Measurements from ENCODE around the gene AGBL3. TPM values are rescaled to one million over a fixed set of nuclear protein-coding genes. Genes with fewer than 3 reads are reported as not detected.

The AGBL3 gene
- total and polyA plus RNA-seq, 12 donors, result 0.64 to 2.6 (median 1.1) TPM

DNA sequence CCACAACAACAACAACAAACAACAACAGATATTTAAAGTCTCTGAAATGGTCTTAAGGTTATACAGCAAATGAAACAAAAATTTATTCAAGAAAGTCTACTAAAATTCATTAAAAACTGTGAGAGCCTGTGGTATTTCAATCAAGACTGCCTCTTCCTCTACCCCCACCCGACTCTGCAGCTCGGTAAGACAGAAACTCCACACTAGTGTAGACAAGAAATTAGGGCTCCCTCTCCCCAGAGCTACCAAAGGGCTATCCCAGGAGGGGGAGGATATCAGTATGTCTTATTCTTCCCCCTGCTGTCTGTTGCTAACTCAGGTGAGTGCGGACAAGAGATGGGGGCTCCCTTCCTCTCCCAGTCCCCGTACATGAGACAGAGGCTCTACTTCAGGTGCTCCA is 90.6 kb downstream of the AGBL3 start:
- Histone ChIP-seq H3K9me3 (peaks cover 0 to 6% (median 0%) of the 10 kb centered on the region in 11 donors), H3K27me3 (no peaks in the 10 kb centered on the region), H3K27ac (no peak overlapping the region), H3K36me3 (no peaks in the 10 kb centered on the region), H3K4me3 (no peak overlapping the region), H3K4me1 (no peaks in the 10 kb centered on the region)
- ATAC-seq, result no peak
- WGBS, 2 donors, result 89 to 93% methylated on average over 4 of the region's 4 CpGs
- TF ChIP-seq, protein P1, sequence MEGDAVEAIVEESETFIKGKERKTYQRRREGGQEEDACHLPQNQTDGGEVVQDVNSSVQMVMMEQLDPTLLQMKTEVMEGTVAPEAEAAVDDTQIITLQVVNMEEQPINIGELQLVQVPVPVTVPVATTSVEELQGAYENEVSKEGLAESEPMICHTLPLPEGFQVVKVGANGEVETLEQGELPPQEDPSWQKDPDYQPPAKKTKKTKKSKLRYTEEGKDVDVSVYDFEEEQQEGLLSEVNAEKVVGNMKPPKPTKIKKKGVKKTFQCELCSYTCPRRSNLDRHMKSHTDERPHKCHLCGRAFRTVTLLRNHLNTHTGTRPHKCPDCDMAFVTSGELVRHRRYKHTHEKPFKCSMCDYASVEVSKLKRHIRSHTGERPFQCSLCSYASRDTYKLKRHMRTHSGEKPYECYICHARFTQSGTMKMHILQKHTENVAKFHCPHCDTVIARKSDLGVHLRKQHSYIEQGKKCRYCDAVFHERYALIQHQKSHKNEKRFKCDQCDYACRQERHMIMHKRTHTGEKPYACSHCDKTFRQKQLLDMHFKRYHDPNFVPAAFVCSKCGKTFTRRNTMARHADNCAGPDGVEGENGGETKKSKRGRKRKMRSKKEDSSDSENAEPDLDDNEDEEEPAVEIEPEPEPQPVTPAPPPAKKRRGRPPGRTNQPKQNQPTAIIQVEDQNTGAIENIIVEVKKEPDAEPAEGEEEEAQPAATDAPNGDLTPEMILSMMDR (IDR thresholded peaks at IDR 0.05), result no peak
- DNase-seq, result no peak
- intact Hi-C loops (cut with DNase I), result no loop called here

DNA sequence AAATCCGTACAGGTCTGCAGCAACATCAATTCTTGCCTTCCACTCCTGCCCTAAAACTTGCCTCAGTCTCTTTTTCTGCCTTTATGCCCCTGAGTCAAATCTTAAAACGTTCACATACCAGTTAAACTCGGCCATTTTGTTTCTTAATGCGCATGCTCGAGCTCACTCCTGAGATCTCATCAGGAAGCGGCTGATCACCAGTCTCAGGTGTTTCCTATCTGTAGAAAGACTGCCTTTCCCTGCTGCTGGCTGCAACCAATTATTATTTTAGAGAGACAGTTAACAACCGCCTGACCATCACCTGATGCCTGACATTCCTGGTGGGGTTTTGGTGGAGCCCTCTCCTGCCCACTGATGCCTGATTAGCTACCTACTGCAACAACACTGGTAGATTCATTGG is 91.3 kb downstream of the AGBL3 start:
- 73 to 78% methylated on average over 7 of the region's 7 CpGs for WGBS, 2 donors
- DNase-seq, result no peak
- intact Hi-C loops (cut with DNase I), result no loop called here

DNA sequence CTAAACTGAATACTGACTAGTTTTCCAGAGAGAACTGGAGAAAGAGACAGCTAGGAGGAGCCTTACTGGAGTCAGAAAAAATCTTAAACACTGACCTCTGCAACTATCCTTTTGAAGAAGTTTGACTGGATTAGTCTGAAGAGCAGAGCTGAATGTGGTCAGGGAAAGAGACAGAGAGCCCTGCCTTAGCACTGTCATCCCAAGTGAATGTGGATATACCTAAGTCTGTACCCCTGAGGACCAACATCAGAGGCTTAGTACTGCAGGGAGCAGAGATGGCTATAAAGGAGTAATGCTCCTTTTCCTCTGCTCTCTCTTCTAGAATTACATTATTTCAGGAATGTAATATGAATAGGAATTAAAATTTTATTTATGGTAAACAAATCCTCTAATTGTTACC is 91.7 kb downstream of the AGBL3 start:
- H3K4me1 ChIP-seq, result no peaks in the 10 kb centered on the region
- no peaks in the 10 kb centered on the region for H3K9me3 ChIP-seq
- no peaks in the 10 kb centered on the region for H3K27me3 ChIP-seq
- no peak overlapping the region for H3K27ac ChIP-seq
- intact Hi-C loops (cut with DNase I), result no loop called here
- ATAC-seq (no peak), DNase-seq (no peak)
- TF ChIP-seq, protein P1 (IDR thresholded peaks at IDR 0.05), result no peak
- H3K36me3 ChIP-seq, result no peaks in the 10 kb centered on the region
- no peak overlapping the region for H3K4me3 ChIP-seq

More for the DNA sequence above, 91.3 kb downstream of the AGBL3 start:
- Histone ChIP-seq H3K4me3 (no peak overlapping the region), H3K4me1 (no peaks in the 10 kb centered on the region), H3K36me3 (no peaks in the 10 kb centered on the region), H3K27me3 (no peaks in the 10 kb centered on the region), H3K9me3 (no peaks in the 10 kb centered on the region), H3K27ac (no peak overlapping the region)
- no peak for ATAC-seq
- TF ChIP-seq, protein P1 (IDR thresholded peaks at IDR 0.05), result no peak

DNA sequence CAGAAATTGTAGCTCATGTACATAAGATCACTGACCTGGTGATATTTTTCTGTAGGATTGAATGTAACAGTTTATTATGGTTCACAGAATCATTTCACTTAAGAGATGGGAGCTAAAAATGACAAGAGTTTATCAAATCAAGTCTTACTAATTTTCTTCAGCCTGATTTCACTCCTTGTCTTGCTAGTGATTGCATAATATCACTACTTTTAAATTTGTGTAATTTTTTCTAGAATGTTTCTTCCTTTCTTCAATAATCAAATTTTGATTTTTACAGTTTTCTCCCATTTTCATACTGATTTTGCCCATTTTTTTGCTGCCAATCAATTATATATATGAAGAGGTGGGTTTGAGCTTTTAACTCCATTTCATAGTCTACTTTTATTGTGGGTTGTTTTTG is 92.8 kb downstream of the AGBL3 start:
- ATAC-seq, result no peak

More for the DNA sequence above, 92.8 kb downstream of the AGBL3 start:
- no peaks in the 10 kb centered on the region for H3K36me3 ChIP-seq
- no peak overlapping the region for H3K4me3 ChIP-seq
- H3K27ac ChIP-seq, result no peak overlapping the region
- H3K27me3 ChIP-seq, result no peaks in the 10 kb centered on the region
- TF ChIP-seq, protein P1 (IDR thresholded peaks at IDR 0.05), result no peak
- intact Hi-C loops (cut with DNase I), result no loop called here
- no peaks in the 10 kb centered on the region for H3K9me3 ChIP-seq
- DNase-seq, result no peak
- H3K4me1 ChIP-seq, result no peaks in the 10 kb centered on the region
